Transverse colon (tissue), 4 donors: ENCODE results near the gene EXOC1L. TPM values are rescaled to one million over a fixed set of nuclear protein-coding genes. Genes with fewer than 3 reads are reported as not detected.

Source experiments
- DNase-seq: peaks from one replicate; pipeline ENCODE4 v3.0.0-alpha.2; 2019
- H3K27ac ChIP-seq, 4 donors: fragments of 200-600 bp; sonication (generic); 2 replicates each; pipeline ENCODE4 v1.5.1; 2016 to 2018; ENCODE audit warnings: inconsistent platforms in 4 of 4
- H3K27me3 ChIP-seq: fragments of 200-600 bp; sonication (generic); 2 replicates; pipeline ENCODE4 v1.5.1; 2017; ENCODE audit warnings: inconsistent platforms
- H3K36me3 ChIP-seq, 4 donors: fragments of 200-600 bp; sonication (generic); 2 replicates each; pipeline ENCODE4 v1.5.1; 2017 to 2019; ENCODE audit warnings: inconsistent platforms in 4 of 4
- H3K4me1 ChIP-seq, 4 donors: fragments of 200-600 bp; sonication (generic); 2 replicates each; pipeline ENCODE4 v1.5.1; 2017 to 2020; ENCODE audit warnings: inconsistent platforms in 4 of 4
- H3K4me3 ChIP-seq, 4 donors: fragments of 200-600 bp; sonication (generic); 1 replicate in 1 of 4; 2 replicates in 3 of 4; pipeline versions ENCODE4 v1.5.1 to v1.6.1; 2017 to 2019; ENCODE audit warnings: inconsistent platforms in 4 of 4
- H3K9me3 ChIP-seq, 2 donors: fragments of 200-600 bp; sonication (generic); 2 replicates each; pipeline ENCODE4 v1.5.1; 2017 to 2019; ENCODE audit warnings: inconsistent platforms in 2 of 2
- EP300 ChIP-seq: sonication (generic); formaldehyde crosslinking; IDR thresholded peaks from one replicate; pipeline ENCODE4 v1.6.1; 2017; ENCODE audit warnings: antibody characterized with exemption, low read depth
- POLR2A ChIP-seq: fragments of 450-650 bp; IDR thresholded peaks from one replicate; pipeline ENCODE4 v1.6.1; 2016; ENCODE audit warnings: antibody characterized with exemption, mild to moderate bottlenecking, moderate library complexity
- POLR2AphosphoS5 ChIP-seq, 3 donors: sonication (generic); formaldehyde crosslinking; IDR thresholded peaks; one replicate each; pipeline ENCODE4 v1.6.1; 2016; ENCODE audit warnings: antibody characterized with exemption in 3 of 3
- WGBS, 2 donors: methylation state at CpG; one replicate each; pipeline ENCODE4 v1.1.5; 2018; ENCODE audit warnings: low coverage in 1 of 2; 5-methylcytosine and 5-hydroxymethylcytosine counted together
- in situ Hi-C, 4 donors: fragments of 200-750 bp; cut with MboI; loops; one replicate each; pipeline versions ENCODE4 v1.15.0 to v1.15.1; 2017; ENCODE audit warnings: low sequenced_read_pairs in 3 of 4, low pct_ligation_motif_present in 1 of 4, low pct_unique_long_range_greater_than_20kb in 1 of 4
- intact Hi-C: fragments of 100-400 bp; cut with DNase I; formaldehyde crosslinking; loops from one replicate; pipeline ENCODE4 v1.15.1; 2023; ENCODE audit warnings: low total_unique reads
- total RNA-seq, 4 donors: library from RNA; depleted of rRNA; stranded (reverse); fragments of >200 nt; gene quantifications; one replicate each; pipeline ENCODE4 v1.1.0, GENCODE V29; 2016
- TF ChIP-seq, protein P1 (sequence below), 5 experiments: fragments of 200-600 bp in 3 of 5; fragments of 450-650 bp in 2 of 5; sonication (generic) in 3 of 5; IDR thresholded peaks; 1 replicate in 2 of 5; 2 replicates in 3 of 5; pipeline ENCODE4 v1.5.1; 2016 to 2017; ENCODE audit warnings: antibody characterized with exemption in 5 of 5, inconsistent platforms in 3 of 5, mild to moderate bottlenecking in 2 of 5, moderate library complexity in 1 of 5

The EXOC1L gene
- total RNA-seq, 4 donors from 2014 or later, result not detected

DNA sequence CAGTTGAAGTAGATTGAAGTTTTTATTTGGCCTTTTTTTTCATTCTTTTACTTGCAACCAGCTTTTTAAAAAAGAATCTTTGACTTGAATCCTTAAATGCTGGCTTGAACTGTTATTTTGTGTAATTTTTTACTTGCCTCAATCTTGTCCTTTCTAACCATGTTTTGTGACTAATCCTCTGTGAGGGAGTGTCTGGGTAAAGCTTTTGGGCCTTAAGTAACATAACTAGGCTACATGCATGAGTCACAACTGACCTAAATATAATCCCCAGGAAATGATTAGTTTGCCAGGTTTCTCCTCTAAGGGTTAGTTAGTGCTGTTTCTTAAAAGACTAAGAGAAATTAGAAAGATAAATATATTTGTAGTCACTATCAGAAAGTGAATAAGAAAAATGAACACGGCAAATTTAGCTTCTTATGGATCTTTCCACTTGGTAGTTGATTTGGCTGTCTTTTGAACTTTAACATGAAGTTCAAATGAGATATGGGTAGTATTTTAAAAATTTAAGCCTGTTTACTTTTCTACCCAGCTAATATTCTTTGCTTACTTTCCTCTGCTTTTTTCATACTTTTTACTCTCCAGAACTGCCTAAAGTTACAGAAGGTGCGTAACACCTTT, 46.8 kb downstream of the EXOC1L start:
- Histone ChIP-seq H3K36me3 (peaks cover 0 to 54% (median 17%) of the 10 kb centered on the region in 4 donors), H3K27me3 (no peaks in the 10 kb centered on the region), H3K27ac (peak overlapping the region; percentile 37 to 64 (median 56)), H3K4me3 (no peak overlapping the region), H3K4me1 (peaks cover 0 to 20% (median 0%) of the 10 kb centered on the region in 4 donors), H3K9me3 (no peaks in the 10 kb centered on the region)
- WGBS, 2 donors, result 44 to 50% methylated on average over 2 of the region's 2 CpGs
- TF ChIP-seq POLR2A (no peak), EP300 (no peak), POLR2AphosphoS5 (IDR thresholded peaks at IDR 0.05) (no peak)
- TF ChIP-seq, protein P1, sequence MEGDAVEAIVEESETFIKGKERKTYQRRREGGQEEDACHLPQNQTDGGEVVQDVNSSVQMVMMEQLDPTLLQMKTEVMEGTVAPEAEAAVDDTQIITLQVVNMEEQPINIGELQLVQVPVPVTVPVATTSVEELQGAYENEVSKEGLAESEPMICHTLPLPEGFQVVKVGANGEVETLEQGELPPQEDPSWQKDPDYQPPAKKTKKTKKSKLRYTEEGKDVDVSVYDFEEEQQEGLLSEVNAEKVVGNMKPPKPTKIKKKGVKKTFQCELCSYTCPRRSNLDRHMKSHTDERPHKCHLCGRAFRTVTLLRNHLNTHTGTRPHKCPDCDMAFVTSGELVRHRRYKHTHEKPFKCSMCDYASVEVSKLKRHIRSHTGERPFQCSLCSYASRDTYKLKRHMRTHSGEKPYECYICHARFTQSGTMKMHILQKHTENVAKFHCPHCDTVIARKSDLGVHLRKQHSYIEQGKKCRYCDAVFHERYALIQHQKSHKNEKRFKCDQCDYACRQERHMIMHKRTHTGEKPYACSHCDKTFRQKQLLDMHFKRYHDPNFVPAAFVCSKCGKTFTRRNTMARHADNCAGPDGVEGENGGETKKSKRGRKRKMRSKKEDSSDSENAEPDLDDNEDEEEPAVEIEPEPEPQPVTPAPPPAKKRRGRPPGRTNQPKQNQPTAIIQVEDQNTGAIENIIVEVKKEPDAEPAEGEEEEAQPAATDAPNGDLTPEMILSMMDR (IDR thresholded peaks at IDR 0.05), result no peak
- intact Hi-C loops (no loop called here), in situ Hi-C loops (loop anchor here in 3 of 4 donors (25.0 kb wide), 2 partner anchors 504 to 529 kb away; partner anchors contain the start of gene SRD5A3 (in 2 of the 3))
- no peak for DNase-seq

DNA sequence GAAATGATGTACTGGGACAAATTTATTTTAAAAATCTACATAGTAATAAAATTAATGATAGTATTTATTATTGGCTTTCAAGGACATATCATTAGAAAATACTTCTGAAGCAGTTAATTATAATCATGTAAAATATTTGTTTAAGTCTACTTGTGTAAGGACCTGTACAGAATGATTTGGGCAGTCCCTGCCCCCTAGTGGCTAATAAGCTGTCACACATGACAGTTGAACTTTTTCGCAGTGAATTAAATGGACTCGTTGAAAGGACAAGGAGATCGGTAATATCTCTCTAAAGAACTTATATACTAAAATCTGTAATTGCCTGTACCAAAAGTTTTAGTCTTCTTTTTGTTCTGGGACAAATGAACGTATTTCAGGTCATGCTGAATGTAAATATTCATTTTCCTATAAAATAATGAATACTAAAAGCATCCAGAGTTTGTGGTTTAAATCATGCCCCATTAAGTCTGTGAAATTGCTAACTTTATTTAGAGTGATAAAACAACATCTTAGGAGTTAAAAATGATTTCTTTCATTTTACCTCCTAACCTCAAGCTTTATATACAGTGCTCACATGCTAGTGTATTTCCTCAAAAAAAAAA, 47.5 kb downstream of the EXOC1L start:
- Histone ChIP-seq H3K27me3 (no peaks in the 10 kb centered on the region), H3K27ac (peak overlapping the region; percentile 19 to 64 (median 56)), H3K4me1 (peaks cover 0 to 20% (median 0%) of the 10 kb centered on the region in 4 donors), H3K4me3 (no peak overlapping the region), H3K36me3 (peaks cover 0 to 54% (median 20%) of the 10 kb centered on the region in 4 donors), H3K9me3 (no peaks in the 10 kb centered on the region)
- in situ Hi-C loops (loop anchor here in 3 of 4 donors (25.0 kb wide), 2 partner anchors 505 to 530 kb away; partner anchors contain the start of gene SRD5A3 (in 2 of the 3)), intact Hi-C loops (no loop called here)
- 11 to 22% methylated on average over 4 of the region's 4 CpGs for WGBS, 2 donors
- TF ChIP-seq EP300 (no peak), POLR2A (no peak), POLR2AphosphoS5 (IDR thresholded peaks at IDR 0.05) (no peak)
- TF ChIP-seq, protein P1 (IDR thresholded peaks at IDR 0.05), result peak; percentile 73 to 89 (median 80)
- no peak for DNase-seq

DNA sequence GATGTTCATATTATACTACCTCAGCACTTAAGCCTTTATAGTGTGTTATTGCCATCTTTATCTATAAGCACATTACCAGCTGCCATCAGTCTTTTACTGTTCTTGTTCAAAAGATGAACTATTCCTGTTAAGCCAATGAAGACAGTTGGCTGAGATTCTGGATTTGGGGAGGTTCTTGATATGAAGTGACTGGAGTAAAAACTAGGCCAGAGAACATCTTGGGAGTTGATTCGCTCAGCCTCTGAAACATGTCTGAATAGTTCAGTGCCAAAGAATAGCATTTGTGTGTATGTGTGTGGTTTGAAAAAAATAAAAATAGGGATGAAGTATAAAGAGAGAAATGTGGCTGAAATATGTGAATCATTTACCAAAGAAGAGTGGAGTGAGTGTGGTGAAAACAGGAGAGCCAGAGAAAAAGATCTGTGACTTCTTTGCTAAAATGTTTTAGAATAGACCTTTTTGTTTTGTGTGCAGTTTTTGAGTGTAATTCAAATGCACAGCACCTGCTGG, 49.0 kb downstream of the EXOC1L start:
- TF ChIP-seq, protein P1 (IDR thresholded peaks at IDR 0.05), result no peak
- no peak for DNase-seq
- H3K4me1 ChIP-seq, result peaks cover 0 to 20% (median 0%) of the 10 kb centered on the region in 4 donors
- H3K27ac ChIP-seq, result no peak overlapping the region
- 97 to 100% methylated on average over 1 of the region's 1 CpG for WGBS, 2 donors
- intact Hi-C loops (no loop called here), in situ Hi-C loops (loop anchor here in 3 of 4 donors (25.0 kb wide), 2 partner anchors 506 to 531 kb away; partner anchors contain the start of gene SRD5A3 (in 2 of the 3))
- H3K4me3 ChIP-seq, result no peak overlapping the region
- peaks cover 0 to 61% (median 26%) of the 10 kb centered on the region in 4 donors for H3K36me3 ChIP-seq
- H3K9me3 ChIP-seq, result no peaks in the 10 kb centered on the region
- no peaks in the 10 kb centered on the region for H3K27me3 ChIP-seq

DNA sequence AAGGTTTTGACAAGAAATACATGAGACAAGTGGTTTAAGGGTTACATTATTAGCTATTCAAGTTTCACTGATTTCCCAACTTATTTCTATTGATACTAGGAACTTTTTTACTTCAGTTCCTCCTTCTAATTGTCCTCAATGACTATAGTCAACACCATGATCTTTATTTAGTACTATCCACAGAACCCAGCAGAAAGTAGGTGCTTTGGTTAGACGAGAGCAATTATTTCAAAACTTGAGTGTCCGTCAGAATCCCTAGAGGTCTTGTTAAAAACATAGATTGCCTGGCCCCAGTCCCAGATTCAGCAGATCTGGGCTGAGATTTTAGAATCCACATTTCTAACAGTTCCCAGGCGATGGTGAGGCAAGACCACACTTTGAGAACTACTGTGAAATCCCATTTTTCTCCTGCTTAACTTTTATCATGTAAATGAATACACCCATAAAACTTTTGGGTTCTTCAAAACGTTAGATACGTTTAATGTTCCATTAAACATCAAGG, 51.8 kb downstream of the EXOC1L start:
- no peaks in the 10 kb centered on the region for H3K27me3 ChIP-seq
- in situ Hi-C loops (loop anchor here in 3 of 4 donors (25.0 kb wide), 2 partner anchors 509 to 534 kb away; partner anchors contain the start of gene SRD5A3 (in 2 of the 3)), intact Hi-C loops (no loop called here)
- H3K36me3 ChIP-seq, result peaks cover 0 to 60% (median 24%) of the 10 kb centered on the region in 4 donors
- DNase-seq, result no peak
- no peak overlapping the region for H3K27ac ChIP-seq
- no peaks in the 10 kb centered on the region for H3K9me3 ChIP-seq
- H3K4me3 ChIP-seq, result no peak overlapping the region
- TF ChIP-seq POLR2AphosphoS5 (IDR thresholded peaks at IDR 0.05), result no peak
- TF ChIP-seq, protein P1 (IDR thresholded peaks at IDR 0.05), result no peak
- TF ChIP-seq POLR2A, result no peak
- no peak for TF ChIP-seq EP300
- H3K4me1 ChIP-seq, result peaks cover 0 to 11% (median 0%) of the 10 kb centered on the region in 4 donors
- 74 to 88% methylated on average over 4 to 5 of the region's 5 CpGs for WGBS, 2 donors
